ENCODE data around the gene C7.

Gene C7

DNA sequence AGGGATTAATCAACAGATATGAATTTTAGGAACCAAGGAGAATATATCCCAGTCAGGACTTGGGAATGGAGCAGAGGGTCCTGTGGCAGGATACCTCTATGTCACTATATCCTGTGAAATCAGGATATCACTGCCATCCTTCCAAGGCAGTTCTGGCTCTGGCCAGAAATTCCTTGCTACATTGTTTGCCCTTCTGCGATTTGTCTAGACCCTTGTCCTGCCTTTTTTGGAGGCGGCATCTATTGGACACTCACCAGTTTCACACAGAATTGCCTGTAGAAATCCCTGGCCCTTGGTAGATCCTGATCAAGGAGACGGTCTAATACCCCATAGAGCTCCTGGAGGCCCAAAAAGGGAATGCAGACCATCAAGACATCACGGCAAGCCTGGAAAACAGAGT is 90.7 kb downstream of the C7 start:
- no peaks in the 10 kb centered on the region for H3K27me3 ChIP-seq (replicated peaks; ENCODE audit: control insufficient read depth, insufficient read depth, low read length)
- H3K36me3 ChIP-seq (ENCODE audit: control insufficient read depth, insufficient read depth, low read length) = no peaks in the 10 kb centered on the region
- DNase-seq (ENCODE audit: extremely low read depth, insufficient read length) = no peak
- TF ChIP-seq, protein P1, sequence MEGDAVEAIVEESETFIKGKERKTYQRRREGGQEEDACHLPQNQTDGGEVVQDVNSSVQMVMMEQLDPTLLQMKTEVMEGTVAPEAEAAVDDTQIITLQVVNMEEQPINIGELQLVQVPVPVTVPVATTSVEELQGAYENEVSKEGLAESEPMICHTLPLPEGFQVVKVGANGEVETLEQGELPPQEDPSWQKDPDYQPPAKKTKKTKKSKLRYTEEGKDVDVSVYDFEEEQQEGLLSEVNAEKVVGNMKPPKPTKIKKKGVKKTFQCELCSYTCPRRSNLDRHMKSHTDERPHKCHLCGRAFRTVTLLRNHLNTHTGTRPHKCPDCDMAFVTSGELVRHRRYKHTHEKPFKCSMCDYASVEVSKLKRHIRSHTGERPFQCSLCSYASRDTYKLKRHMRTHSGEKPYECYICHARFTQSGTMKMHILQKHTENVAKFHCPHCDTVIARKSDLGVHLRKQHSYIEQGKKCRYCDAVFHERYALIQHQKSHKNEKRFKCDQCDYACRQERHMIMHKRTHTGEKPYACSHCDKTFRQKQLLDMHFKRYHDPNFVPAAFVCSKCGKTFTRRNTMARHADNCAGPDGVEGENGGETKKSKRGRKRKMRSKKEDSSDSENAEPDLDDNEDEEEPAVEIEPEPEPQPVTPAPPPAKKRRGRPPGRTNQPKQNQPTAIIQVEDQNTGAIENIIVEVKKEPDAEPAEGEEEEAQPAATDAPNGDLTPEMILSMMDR (IDR thresholded peaks at IDR 0.05; ENCODE audit: insufficient read depth, low read length, poor library complexity, severe bottlenecking) = no peak
- H3K4me3 ChIP-seq (replicated peaks; ENCODE audit: low read depth, low read length) = no peak overlapping the region

DNA sequence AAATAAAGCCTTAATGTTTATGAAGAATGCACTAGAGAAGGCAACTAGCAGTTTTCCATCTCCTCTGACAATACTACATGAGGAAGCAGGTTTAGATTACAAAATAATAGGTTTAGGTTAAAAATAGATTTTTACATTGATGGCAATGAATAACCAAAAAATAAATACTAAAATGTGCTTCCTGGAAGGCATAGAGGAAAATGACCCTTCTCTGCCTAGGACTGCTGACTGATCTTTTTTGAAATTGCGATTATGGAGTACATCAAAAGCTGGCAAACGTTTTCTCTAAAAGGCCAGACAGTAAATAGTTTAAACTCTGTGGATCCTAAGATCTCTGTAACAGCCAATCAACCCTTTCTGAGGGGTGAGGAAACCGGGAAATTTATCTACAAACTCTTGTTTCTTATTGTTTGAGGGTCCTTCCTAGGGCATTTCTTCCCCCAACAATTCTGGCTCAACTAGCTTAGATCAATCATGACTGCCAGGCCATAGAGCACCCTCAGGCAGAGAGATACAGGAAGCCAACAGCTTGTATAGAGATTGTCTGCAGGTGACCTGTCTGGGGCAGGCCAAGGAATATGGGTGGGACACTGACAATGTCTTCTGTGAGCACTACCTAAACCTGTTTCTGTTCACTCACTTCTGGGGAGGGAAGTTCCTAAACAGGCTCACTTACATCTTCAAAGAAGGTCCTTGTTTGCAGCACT is 94.5 kb downstream of the C7 start:
- no peaks in the 10 kb centered on the region for H3K36me3 ChIP-seq (ENCODE audit: control insufficient read depth, insufficient read depth, low read length)
- TF ChIP-seq, protein P1 (IDR thresholded peaks at IDR 0.05; ENCODE audit: insufficient read depth, low read length, poor library complexity, severe bottlenecking) = no peak
- no peak overlapping the region for H3K4me3 ChIP-seq (replicated peaks; ENCODE audit: low read depth, low read length)
- no peaks in the 10 kb centered on the region for H3K27me3 ChIP-seq (replicated peaks; ENCODE audit: control insufficient read depth, insufficient read depth, low read length)
- no peak for DNase-seq (ENCODE audit: extremely low read depth, insufficient read length)

DNA sequence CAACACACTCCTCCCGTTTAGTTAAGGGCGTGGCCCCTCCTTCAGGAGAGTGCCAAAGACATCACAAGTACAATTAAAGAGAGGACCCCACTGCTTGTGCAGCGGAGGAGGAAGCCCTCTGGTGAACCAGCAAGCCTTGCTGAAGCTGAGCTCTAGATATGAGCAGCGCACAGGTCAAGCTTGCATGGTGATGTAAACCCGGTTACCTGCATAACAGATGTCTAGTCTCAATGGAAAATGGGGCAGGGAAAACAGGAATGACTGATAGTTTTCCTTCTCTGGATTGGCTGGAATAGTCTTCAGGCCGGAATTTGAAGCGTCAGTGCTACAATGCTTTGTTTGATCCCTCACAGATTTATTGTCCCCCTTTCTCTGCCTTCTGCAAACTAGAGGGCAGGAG is 95.6 kb downstream of the C7 start:
- Histone ChIP-seq H3K36me3 (ENCODE audit: control insufficient read depth, insufficient read depth, low read length) (no peaks in the 10 kb centered on the region), H3K4me3 (replicated peaks; ENCODE audit: low read depth, low read length) (no peak overlapping the region), H3K27me3 (replicated peaks; ENCODE audit: control insufficient read depth, insufficient read depth, low read length) (no peaks in the 10 kb centered on the region; the same call in 1 of the 2 replicates)
- DNase-seq (ENCODE audit: extremely low read depth, insufficient read length) = no peak
- TF ChIP-seq, protein P1 (IDR thresholded peaks at IDR 0.05; ENCODE audit: insufficient read depth, low read length, poor library complexity, severe bottlenecking) = no peak

DNA sequence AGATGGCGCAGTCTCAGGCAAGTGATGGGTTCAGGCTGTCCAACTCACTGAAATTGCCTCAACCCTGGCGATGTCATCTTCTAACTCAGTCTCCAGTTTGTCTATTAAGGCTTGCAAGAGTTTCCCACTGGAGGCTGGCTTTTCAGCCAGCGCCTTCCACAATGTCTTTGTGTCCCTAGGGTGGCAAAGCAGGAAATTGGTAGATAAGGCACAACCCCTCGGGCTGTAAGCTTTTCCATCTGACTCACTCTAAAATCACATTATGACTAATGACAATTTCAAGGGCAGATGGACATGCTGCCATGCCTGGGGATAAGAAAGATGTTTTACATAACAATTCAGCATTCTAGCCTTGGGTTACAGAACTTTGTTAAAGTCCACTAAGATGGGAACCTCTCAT is 99.9 kb downstream of the C7 start:
- DNase-seq (ENCODE audit: extremely low read depth, insufficient read length) = no peak
- TF ChIP-seq, protein P1 (IDR thresholded peaks at IDR 0.05; ENCODE audit: insufficient read depth, low read length, poor library complexity, severe bottlenecking) = no peak
- H3K27me3 ChIP-seq (replicated peaks; ENCODE audit: control insufficient read depth, insufficient read depth, low read length) = no peaks in the 10 kb centered on the region; the same call in none of the 2 replicates

DNA sequence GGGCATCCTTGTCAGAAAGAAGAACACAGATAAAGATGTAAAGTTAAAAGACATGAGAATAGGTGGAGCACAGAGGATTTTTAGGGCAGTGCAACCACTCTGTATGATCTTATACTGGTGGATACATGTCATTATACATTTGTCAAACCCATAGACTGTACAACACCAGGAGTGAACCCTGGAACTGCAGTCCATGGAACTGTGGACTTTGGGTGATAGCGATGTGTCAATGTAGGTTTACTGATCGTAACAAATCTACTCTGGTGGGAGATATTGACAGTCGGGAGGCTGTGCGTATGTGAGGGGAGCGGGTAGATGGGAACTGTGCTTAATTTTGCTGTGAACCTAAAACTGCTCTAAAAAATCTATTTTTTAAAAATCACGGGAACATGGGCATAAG is 101.3 kb downstream of the C7 start:
- TF ChIP-seq, protein P1 (IDR thresholded peaks at IDR 0.05; ENCODE audit: insufficient read depth, low read length, poor library complexity, severe bottlenecking) = no peak

More for the DNA sequence above, 99.9 kb downstream of the C7 start:
- H3K36me3 ChIP-seq (ENCODE audit: control insufficient read depth, insufficient read depth, low read length) = no peaks in the 10 kb centered on the region
- no peak overlapping the region for H3K4me3 ChIP-seq (replicated peaks; ENCODE audit: low read depth, low read length)

More for the DNA sequence above, 101.3 kb downstream of the C7 start:
- no peak for DNase-seq (ENCODE audit: extremely low read depth, insufficient read length)
- Histone ChIP-seq H3K27me3 (replicated peaks; ENCODE audit: control insufficient read depth, insufficient read depth, low read length) (no peaks in the 10 kb centered on the region; the same call in none of the 2 replicates), H3K36me3 (ENCODE audit: control insufficient read depth, insufficient read depth, low read length) (no peaks in the 10 kb centered on the region), H3K4me3 (replicated peaks; ENCODE audit: low read depth, low read length) (no peak overlapping the region)

Data from GM06990 (cell line).